ENCODE measurements around the gene IL17RB. TPM values are rescaled to one million over a fixed set of nuclear protein-coding genes. Genes with fewer than 3 reads are reported as not detected.

The IL17RB gene
- total RNA-seq, 2 experiments from 2014 or later = 0.57 TPM; not detected in 1

- Histone ChIP-seq H4K20me1 (ENCODE audit: insufficient read depth, low read length) (no peaks in the 10 kb centered on the region), H3K36me3 (ENCODE audit: insufficient read depth, low read length) (no peaks in the 10 kb centered on the region), H3K79me2 (ENCODE audit: insufficient read depth, low read depth, low read length) (no peaks in the 10 kb centered on the region), H3K9me3 (ENCODE audit: low read length) (no peaks in the 10 kb centered on the region), H3K9me2 (ENCODE audit: insufficient read depth, low read length) (no peaks in the 10 kb centered on the region), H3K4me1 (ENCODE audit: insufficient read depth, low read length, poor library complexity, severe bottlenecking) (peaks cover 15% of the 10 kb centered on the region), H3K4me3 (ENCODE audit: low read depth, low read length, poor library complexity, severe bottlenecking) (peak overlapping the region; percentile 54), H2AFZ (ENCODE audit: low read length) (no peak overlapping the region; the same call in 1 of the 2 replicates), H3K27ac (ENCODE audit: low read depth, low read length, poor library complexity, severe bottlenecking) (no peak overlapping the region), H3K4me2 (ENCODE audit: low read length) (peak overlapping the region; percentile 60)
- ChIA-PET POLR2A (interaction anchor here (0.5 to 1.4 kb wide), 4 partner anchors 8 to 206 kb away, joined by 3 to 5 read pairs (median 3); no protein-coding TSS in a partner anchor), CTCF (ENCODE audit: unreplicated experiment) (no interaction called here)
- no peak for TF ChIP-seq EZH2phosphoT487 (IDR thresholded peaks at IDR 0.05; ENCODE audit: borderline replicate concordance, low read depth, low read length)
- TF ChIP-seq, protein P1, sequence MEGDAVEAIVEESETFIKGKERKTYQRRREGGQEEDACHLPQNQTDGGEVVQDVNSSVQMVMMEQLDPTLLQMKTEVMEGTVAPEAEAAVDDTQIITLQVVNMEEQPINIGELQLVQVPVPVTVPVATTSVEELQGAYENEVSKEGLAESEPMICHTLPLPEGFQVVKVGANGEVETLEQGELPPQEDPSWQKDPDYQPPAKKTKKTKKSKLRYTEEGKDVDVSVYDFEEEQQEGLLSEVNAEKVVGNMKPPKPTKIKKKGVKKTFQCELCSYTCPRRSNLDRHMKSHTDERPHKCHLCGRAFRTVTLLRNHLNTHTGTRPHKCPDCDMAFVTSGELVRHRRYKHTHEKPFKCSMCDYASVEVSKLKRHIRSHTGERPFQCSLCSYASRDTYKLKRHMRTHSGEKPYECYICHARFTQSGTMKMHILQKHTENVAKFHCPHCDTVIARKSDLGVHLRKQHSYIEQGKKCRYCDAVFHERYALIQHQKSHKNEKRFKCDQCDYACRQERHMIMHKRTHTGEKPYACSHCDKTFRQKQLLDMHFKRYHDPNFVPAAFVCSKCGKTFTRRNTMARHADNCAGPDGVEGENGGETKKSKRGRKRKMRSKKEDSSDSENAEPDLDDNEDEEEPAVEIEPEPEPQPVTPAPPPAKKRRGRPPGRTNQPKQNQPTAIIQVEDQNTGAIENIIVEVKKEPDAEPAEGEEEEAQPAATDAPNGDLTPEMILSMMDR (conservative IDR thresholded peaks at IDR 0.05; ENCODE audit: low read length) = no peak
- DNase-seq (ENCODE audit: low spot score) = no peak
- no TSS peak for BruUV-seq (replicated peaks)
- intact Hi-C loops (cut with micrococcal nuclease; ENCODE audit: unreplicated experiment) = loop anchor here (2.0 kb wide), 1 partner anchor 45 kb away; the partner anchor contains the start of gene SELENOK
Observed at GRCh38 chr3:53845881-53846133, 561 bp upstream of the IL17RB start.

GRCh38 chr3:53846851-53847155 lies 435 bp downstream of the IL17RB start:
- intact Hi-C loops (cut with micrococcal nuclease; ENCODE audit: unreplicated experiment) = no loop called here
- CTCF ChIA-PET (ENCODE audit: unreplicated experiment) = no interaction called here

DNA sequence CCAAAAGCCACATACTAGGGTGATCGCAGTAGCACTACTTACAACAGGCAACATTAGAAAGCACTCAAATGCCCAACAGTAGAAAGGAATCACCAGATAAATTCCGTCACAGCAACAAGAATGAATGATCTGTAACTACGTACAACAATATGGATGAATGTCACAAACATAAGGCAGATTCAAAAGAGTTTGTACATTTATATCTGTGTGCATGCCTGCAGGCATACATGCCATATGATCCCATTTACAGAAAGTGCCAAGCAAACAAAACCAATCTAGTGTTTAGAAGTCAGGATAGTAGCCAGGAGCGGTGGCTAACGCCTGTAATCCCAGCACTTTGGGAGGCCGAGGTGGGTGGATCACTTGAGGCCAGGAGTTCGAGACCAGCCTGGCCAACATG lies 3.5 kb downstream of the IL17RB start:
- Histone ChIP-seq H3K4me2 (ENCODE audit: low read length) (no peak overlapping the region), H3K4me1 (ENCODE audit: insufficient read depth, low read length, poor library complexity, severe bottlenecking) (no peaks in the 10 kb centered on the region), H3K9me2 (ENCODE audit: insufficient read depth, low read length) (no peaks in the 10 kb centered on the region), H3K36me3 (ENCODE audit: insufficient read depth, low read length) (no peaks in the 10 kb centered on the region), H2AFZ (ENCODE audit: low read length) (no peak overlapping the region), H3K4me3 (ENCODE audit: low read depth, low read length, poor library complexity, severe bottlenecking) (no peak overlapping the region), H4K20me1 (ENCODE audit: insufficient read depth, low read length) (no peaks in the 10 kb centered on the region), H3K79me2 (ENCODE audit: insufficient read depth, low read depth, low read length) (no peaks in the 10 kb centered on the region), H3K9me3 (ENCODE audit: low read length) (no peaks in the 10 kb centered on the region), H3K27ac (ENCODE audit: low read depth, low read length, poor library complexity, severe bottlenecking) (no peak overlapping the region)
- ChIA-PET CTCF (ENCODE audit: unreplicated experiment) (no interaction called here), POLR2A (no interaction called here)
- no peak for DNase-seq (ENCODE audit: low spot score)
- intact Hi-C loops (cut with micrococcal nuclease; ENCODE audit: unreplicated experiment) = no loop called here
- no TSS peak for BruUV-seq (replicated peaks)
- TF ChIP-seq EZH2phosphoT487 (IDR thresholded peaks at IDR 0.05; ENCODE audit: borderline replicate concordance, low read depth, low read length) = no peak
- TF ChIP-seq, protein P1 (conservative IDR thresholded peaks at IDR 0.05; ENCODE audit: low read length) = no peak

More at GRCh38 chr3:53846851-53847155, 435 bp downstream of the IL17RB start:
- no peak overlapping the region; the same call in 1 of the 2 replicates for H3K4me2 ChIP-seq (ENCODE audit: low read length)
- no peak for DNase-seq (ENCODE audit: low spot score)
- no TSS peak for BruUV-seq (replicated peaks)
- H3K27ac ChIP-seq (ENCODE audit: low read depth, low read length, poor library complexity, severe bottlenecking) = no peak overlapping the region
- no peaks in the 10 kb centered on the region for H3K9me2 ChIP-seq (ENCODE audit: insufficient read depth, low read length)
- no peaks in the 10 kb centered on the region for H3K9me3 ChIP-seq (ENCODE audit: low read length)
- no peak overlapping the region for H3K4me3 ChIP-seq (ENCODE audit: low read depth, low read length, poor library complexity, severe bottlenecking)
- TF ChIP-seq EZH2phosphoT487 (IDR thresholded peaks at IDR 0.05; ENCODE audit: borderline replicate concordance, low read depth, low read length) = no peak
- TF ChIP-seq, protein P1 (conservative IDR thresholded peaks at IDR 0.05; ENCODE audit: low read length) = no peak
- POLR2A ChIA-PET = interaction anchor here (0.8 to 0.9 kb wide), 3 partner anchors 16 to 58 kb away, joined by 3 read pairs; no protein-coding TSS in a partner anchor
- H4K20me1 ChIP-seq (ENCODE audit: insufficient read depth, low read length) = no peaks in the 10 kb centered on the region
- H3K36me3 ChIP-seq (ENCODE audit: insufficient read depth, low read length) = no peaks in the 10 kb centered on the region
- no peak overlapping the region for H2AFZ ChIP-seq (ENCODE audit: low read length)
- no peaks in the 10 kb centered on the region for H3K79me2 ChIP-seq (ENCODE audit: insufficient read depth, low read depth, low read length)
- H3K4me1 ChIP-seq (ENCODE audit: insufficient read depth, low read length, poor library complexity, severe bottlenecking) = peaks cover 15% of the 10 kb centered on the region

Measured in OCI-LY7 (cell line).